Activated naive CD8-positive, alpha-beta T cell treated with anti-CD3 and anti-CD28 coated beads, Interleukin-2, amount 10 ng/mL, durations not matched to agents 7 days and 5 days (primary cell): ENCODE results near the gene MYOCOS. TPM values are rescaled to one million over a fixed set of nuclear protein-coding genes. Genes with fewer than 3 reads are reported as not detected.

Experiments
- ATAC-seq: fragments of 150-1000 bp; cut with Tn5 transposase; one replicate; pipeline ENCODE4 v1.10.0; 2021; ENCODE audit warnings: low read depth, moderate library complexity
- POLR2A ChIA-PET: fragments of 350-600 bp; sonication (Branson Sonifier 250); formaldehyde crosslinking; loops from one replicate; lab custom pipeline; 2021; ENCODE audit warnings: antibody characterized with exemption; lab: Charles Lee
- DNase-seq: peaks from one replicate; pipeline ENCODE4 v3.0.0; 2021
- H3K27ac Mint-ChIP-seq: one replicate; pipeline ENCODE4 v1.8.0; 2022; ENCODE audit warnings: mild to moderate bottlenecking, mixed read lengths
- H3K27me3 Mint-ChIP-seq: one replicate; pipeline ENCODE4 v1.8.0; 2022; ENCODE audit warnings: mild to moderate bottlenecking, moderate library complexity, mixed read lengths
- H3K36me3 Mint-ChIP-seq: one replicate; pipeline ENCODE4 v1.8.0; 2021; ENCODE audit warnings: mild to moderate bottlenecking, mixed read lengths
- H3K4me1 Mint-ChIP-seq: one replicate; pipeline ENCODE4 v1.8.0; 2021; ENCODE audit warnings: mixed read lengths
- H3K4me3 Mint-ChIP-seq: one replicate; pipeline ENCODE4 v1.8.0; 2022; ENCODE audit warnings: mild to moderate bottlenecking, moderate library complexity, mixed read lengths
- H3K9me3 Mint-ChIP-seq: one replicate; pipeline ENCODE4 v1.8.0; 2021; ENCODE audit warnings: mixed read lengths
- total RNA-seq, 2 experiments: library from RNA; stranded (reverse); gene quantifications; one replicate each; pipeline ENCODE4 v1.2.3, GENCODE V29; 2021

Gene MYOCOS
- total RNA-seq, 2 experiments from 2014 or later = 0.14 to 0.28 TPM

GRCh38 chr1:171637928-171638576 is 16.0 kb downstream of the MYOCOS start:
- ATAC-seq (no peak), DNase-seq (no peak)
- H3K4me3 Mint-ChIP-seq = no peak overlapping the region
- POLR2A ChIA-PET = no interaction called here
- no peak overlapping the region for H3K27ac Mint-ChIP-seq
- H3K36me3 Mint-ChIP-seq = no peaks in the 10 kb centered on the region
- no peaks in the 10 kb centered on the region for H3K27me3 Mint-ChIP-seq
- H3K9me3 Mint-ChIP-seq = no peaks in the 10 kb centered on the region
- peaks cover 6% of the 10 kb centered on the region for H3K4me1 Mint-ChIP-seq

DNA sequence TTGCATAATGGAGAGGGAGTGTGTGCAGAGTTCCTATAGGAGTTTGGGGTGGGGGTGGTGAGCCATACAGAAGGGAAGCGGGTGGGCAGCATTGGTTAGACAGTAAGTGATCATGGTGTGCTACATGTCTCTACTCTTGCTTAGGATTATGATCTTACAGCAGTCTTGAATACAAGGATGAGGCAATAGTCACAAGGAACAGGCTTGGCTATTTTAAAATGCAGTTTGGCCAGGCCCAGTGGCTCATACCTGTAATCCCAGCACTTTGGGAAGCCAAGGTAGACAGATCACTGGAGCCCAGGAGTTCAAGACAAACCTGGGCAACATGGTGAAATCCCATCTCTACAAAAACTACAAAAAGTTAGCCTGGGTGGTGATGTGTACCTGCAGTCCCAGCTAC is 18.2 kb downstream of the MYOCOS start:
- H3K9me3 Mint-ChIP-seq = no peaks in the 10 kb centered on the region
- POLR2A ChIA-PET = no interaction called here
- ATAC-seq = no peak

DNA sequence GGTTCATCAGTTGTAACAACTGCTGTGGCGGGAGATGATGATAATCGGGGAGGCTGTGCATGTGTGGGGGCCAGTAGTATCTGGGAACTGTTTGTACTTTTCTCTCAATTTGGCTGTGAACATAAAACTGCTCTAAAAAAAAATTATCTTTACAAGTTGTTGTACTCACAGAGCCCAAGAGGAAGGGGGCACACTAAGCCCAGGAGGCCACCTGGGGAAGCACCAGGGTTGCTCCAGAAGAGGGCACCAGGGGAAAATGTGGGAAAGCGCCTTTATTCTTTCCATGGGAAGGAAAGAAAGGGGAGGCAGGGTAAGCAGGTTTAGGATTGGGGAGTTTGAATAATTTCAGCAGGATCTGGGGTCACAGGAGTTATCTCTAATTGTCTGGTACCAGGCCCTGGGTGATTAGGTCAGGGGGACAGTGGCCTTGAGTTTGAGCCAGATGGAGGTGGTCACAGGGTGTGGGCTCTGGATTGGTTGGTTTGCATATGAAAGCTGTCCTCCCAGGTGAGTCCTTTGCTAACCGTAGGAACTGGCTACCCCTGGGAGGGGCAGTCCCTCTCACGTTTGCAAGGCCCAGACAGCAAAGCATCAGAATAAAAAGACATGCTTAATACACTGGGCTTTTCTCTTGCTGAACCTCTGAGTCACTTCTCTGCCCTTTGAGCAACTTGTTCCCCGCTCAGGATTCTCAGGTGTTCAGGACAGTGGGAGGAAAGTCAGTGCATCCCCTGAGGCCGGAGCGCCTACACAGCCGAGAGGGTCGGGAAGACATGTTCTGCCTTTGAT is 19.2 kb downstream of the MYOCOS start:
- no peak for ATAC-seq
- POLR2A ChIA-PET = no interaction called here
- H3K27me3 Mint-ChIP-seq = peaks cover 4% of the 10 kb centered on the region
- no peak overlapping the region for H3K4me3 Mint-ChIP-seq
- H3K4me1 Mint-ChIP-seq = peaks cover 10% of the 10 kb centered on the region
- H3K36me3 Mint-ChIP-seq = no peaks in the 10 kb centered on the region
- no peaks in the 10 kb centered on the region for H3K9me3 Mint-ChIP-seq
- H3K27ac Mint-ChIP-seq = no peak overlapping the region
- no peak for DNase-seq

More for the DNA sequence above, 18.2 kb downstream of the MYOCOS start:
- H3K27me3 Mint-ChIP-seq = peaks cover 4% of the 10 kb centered on the region
- no peaks in the 10 kb centered on the region for H3K36me3 Mint-ChIP-seq
- no peak overlapping the region for H3K4me3 Mint-ChIP-seq
- H3K27ac Mint-ChIP-seq = no peak overlapping the region
- no peak for DNase-seq
- H3K4me1 Mint-ChIP-seq = peaks cover 11% of the 10 kb centered on the region

DNA sequence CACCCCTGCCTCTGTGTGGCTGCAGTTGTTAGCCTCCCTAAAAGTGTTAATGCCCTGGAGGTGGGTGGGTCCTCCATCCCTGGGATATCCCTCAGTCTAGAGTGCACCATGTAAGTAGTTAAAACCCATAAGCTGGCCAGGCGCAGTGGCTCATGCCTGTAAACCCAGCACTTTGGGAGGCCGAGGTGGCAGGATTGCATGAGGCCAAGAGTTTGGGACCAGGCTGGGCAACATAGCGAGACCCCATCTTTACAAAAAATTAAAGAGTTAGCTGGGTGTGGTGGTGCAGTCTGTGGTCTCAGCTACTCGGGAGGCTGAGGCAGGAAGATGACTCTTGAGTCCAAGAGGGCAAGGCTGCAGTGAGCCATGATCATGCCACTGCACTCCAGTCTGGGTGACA is 20.2 kb downstream of the MYOCOS start:
- Mint-ChIP-seq H3K27me3 (peaks cover 4% of the 10 kb centered on the region), H3K4me3 (no peak overlapping the region), H3K9me3 (no peaks in the 10 kb centered on the region), H3K36me3 (no peaks in the 10 kb centered on the region), H3K27ac (no peak overlapping the region), H3K4me1 (peaks cover 10% of the 10 kb centered on the region)
- POLR2A ChIA-PET = no interaction called here
- no peak for ATAC-seq
- DNase-seq = no peak

GRCh38 chr1:171643156-171643555 is 21.1 kb downstream of the MYOCOS start:
- ATAC-seq = no peak
- Mint-ChIP-seq H3K4me1 (peaks cover 10% of the 10 kb centered on the region), H3K4me3 (no peak overlapping the region), H3K27ac (no peak overlapping the region), H3K36me3 (no peaks in the 10 kb centered on the region), H3K9me3 (no peaks in the 10 kb centered on the region), H3K27me3 (peaks cover 4% of the 10 kb centered on the region)
- POLR2A ChIA-PET = no interaction called here
- DNase-seq = no peak

GRCh38 chr1:171644805-171645483 is 22.9 kb downstream of the MYOCOS start:
- H3K4me1 Mint-ChIP-seq = peaks cover 10% of the 10 kb centered on the region
- POLR2A ChIA-PET = interaction anchor here (1.9 kb wide), 1 partner anchor 97 kb away, joined by 8 read pairs; the partner anchor contains the start of gene VAMP4
- H3K36me3 Mint-ChIP-seq = no peaks in the 10 kb centered on the region
- H3K4me3 Mint-ChIP-seq = no peak overlapping the region
- ATAC-seq = peak; percentile 89
- H3K27me3 Mint-ChIP-seq = peaks cover 9% of the 10 kb centered on the region
- no peaks in the 10 kb centered on the region for H3K9me3 Mint-ChIP-seq
- no peak overlapping the region for H3K27ac Mint-ChIP-seq
- peak; percentile 61 for DNase-seq

DNA sequence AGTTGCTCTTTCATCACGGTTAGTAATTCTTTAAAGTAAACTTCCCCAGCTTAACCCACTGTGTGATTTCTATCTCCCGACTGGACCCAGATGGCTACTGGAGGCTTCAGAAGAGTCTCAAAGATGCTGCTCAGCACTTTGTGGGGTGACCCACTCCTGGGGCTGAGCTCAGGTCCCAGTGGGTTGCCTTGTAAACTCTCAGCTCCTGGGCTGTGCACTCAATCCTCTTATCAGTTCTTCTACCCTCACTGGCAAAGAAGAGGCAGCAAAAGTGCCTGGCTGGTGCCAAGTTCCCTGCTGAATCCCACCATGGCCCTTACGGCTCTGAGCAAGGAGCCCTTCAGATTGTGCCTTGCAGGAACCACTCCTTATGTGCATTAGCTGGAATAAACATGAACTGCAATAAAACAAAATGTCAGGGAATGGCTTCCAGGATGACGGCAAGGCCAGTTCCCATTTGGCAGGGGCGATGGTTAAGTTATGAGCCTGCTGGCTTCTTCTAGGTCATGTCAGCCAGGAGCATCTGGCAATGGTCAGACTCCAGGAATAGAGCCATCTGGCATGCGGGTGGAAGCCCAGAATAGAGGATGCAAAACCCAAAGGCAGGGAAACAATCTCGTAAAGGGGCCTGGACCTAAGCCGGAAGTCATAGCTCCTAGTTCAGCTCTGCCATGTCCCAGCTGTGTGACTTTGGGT is 23.7 kb downstream of the MYOCOS start:
- H3K36me3 Mint-ChIP-seq = no peaks in the 10 kb centered on the region
- POLR2A ChIA-PET = interaction anchor here (0.6 to 1.9 kb wide), 2 partner anchors 96 to 104 kb away, joined by 3 to 8 read pairs; partner anchors contain the start of gene VAMP4
- H3K4me1 Mint-ChIP-seq = peaks cover 10% of the 10 kb centered on the region
- DNase-seq (no peak), ATAC-seq (no peak)
- H3K4me3 Mint-ChIP-seq = no peak overlapping the region
- peaks cover 10% of the 10 kb centered on the region for H3K27me3 Mint-ChIP-seq
- no peaks in the 10 kb centered on the region for H3K9me3 Mint-ChIP-seq
- H3K27ac Mint-ChIP-seq = no peak overlapping the region

DNA sequence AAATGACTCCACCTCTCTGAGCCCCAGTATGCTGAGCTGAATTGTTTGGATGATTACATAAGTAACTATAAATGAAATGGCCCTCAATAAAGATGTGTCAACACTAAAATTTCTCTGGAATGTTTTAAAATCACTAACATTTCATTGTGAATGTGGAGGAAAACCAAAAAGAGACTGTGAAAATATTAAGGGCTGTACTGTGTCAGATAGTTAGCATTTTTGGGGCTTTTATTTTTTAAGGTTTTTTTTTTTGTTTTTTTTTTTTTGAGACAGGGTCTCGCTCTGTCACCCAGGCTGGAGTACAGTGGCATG is 24.2 kb downstream of the MYOCOS start:
- no peak for DNase-seq
- Mint-ChIP-seq H3K27me3 (peaks cover 12% of the 10 kb centered on the region), H3K4me1 (peaks cover 10% of the 10 kb centered on the region), H3K27ac (no peak overlapping the region), H3K36me3 (no peaks in the 10 kb centered on the region), H3K9me3 (no peaks in the 10 kb centered on the region), H3K4me3 (no peak overlapping the region)
- no peak for ATAC-seq
- POLR2A ChIA-PET = interaction anchor here (0.6 kb wide), 1 partner anchor 103 kb away, joined by 3 read pairs; no protein-coding TSS in a partner anchor

DNA sequence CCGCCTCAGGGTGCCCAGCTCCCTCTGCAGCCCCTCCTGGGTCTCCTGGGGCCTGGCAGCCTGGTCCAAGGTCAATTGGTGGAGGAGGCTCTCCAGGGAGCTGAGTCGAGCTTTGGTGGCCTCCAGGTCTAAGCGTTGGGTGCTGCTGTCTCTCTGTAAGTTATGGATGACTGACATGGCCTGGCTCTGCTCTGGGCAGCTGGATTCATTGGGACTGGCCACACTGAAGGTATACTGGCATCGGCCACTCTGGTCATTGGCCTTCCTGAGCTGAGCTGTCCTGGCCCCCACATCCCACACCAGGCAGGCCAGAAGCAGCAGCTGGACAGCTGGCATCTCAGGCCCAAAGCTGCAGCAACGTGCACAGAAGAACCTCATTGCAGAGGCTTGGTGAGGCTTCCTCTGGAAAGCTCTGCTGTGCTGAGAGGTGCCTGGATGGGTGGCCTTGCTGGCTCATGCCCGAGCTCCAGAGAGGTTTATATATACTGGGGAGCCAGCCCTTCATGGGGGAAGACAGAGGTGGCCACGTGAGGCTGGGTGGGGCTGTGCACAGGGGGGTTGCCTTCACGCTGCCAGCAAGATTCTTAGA is 30.3 kb downstream of the MYOCOS start, which contains the start of gene MYOC:
Gene MYOC, minus strand, starts transcription at position 455 of the 589 bp plus-strand sequence. Its CDS starts 77 bp downstream, at position 378.
- ATAC-seq (no peak), DNase-seq (no peak)
- Mint-ChIP-seq H3K27ac (no peak within 1 kb of the TSS), H3K36me3 (no peaks in the 10 kb centered on the region), H3K9me3 (no peaks in the 10 kb centered on the region), H3K4me1 (peaks cover 7% of the 10 kb centered on the region), H3K27me3 (peaks cover 24% of the 10 kb centered on the region), H3K4me3 (no peak within 1 kb of the TSS)
- POLR2A ChIA-PET = no interaction called here

DNA sequence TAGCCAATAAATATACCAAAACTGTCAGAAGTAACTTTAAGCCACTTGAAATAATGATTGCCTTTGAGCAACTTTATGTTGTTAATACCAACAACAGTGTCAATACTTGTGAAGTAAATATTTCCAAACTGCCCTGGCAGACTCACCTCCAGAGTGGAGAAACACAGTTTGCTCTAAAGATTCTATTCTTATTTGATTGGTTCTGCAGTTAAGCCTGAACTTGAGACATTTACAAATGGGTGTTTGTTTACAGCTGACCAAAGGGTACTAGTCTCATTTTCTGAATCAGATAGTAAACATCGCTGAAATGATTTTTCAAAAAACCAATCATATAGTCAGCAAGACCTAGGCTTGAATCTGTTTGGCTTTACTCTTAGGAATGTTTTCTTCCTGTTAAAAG is 31.8 kb downstream of the MYOCOS start:
- DNase-seq = no peak
- H3K4me3 Mint-ChIP-seq = no peak overlapping the region
- H3K36me3 Mint-ChIP-seq = no peaks in the 10 kb centered on the region
- no peak for ATAC-seq
- H3K27me3 Mint-ChIP-seq = peaks cover 24% of the 10 kb centered on the region
- POLR2A ChIA-PET = no interaction called here
- no peak overlapping the region for H3K27ac Mint-ChIP-seq
- H3K9me3 Mint-ChIP-seq = no peaks in the 10 kb centered on the region
- peaks cover 7% of the 10 kb centered on the region for H3K4me1 Mint-ChIP-seq

- peaks cover 20% of the 10 kb centered on the region for H3K27me3 Mint-ChIP-seq
- no peaks in the 10 kb centered on the region for H3K9me3 Mint-ChIP-seq
- ATAC-seq = no peak
- H3K27ac Mint-ChIP-seq = no peak overlapping the region
- DNase-seq = no peak
- H3K4me1 Mint-ChIP-seq = peaks cover 7% of the 10 kb centered on the region
- no peak overlapping the region for H3K4me3 Mint-ChIP-seq
- no peaks in the 10 kb centered on the region for H3K36me3 Mint-ChIP-seq
- POLR2A ChIA-PET = no interaction called here
Measured at GRCh38 chr1:171654201-171654941, 32.3 kb downstream of the MYOCOS start.

GRCh38 chr1:171654942-171655745 is 33.1 kb downstream of the MYOCOS start:
- ATAC-seq (peak; percentile 89), DNase-seq (peak; percentile 82)
- Mint-ChIP-seq H3K27ac (no peak overlapping the region), H3K36me3 (no peaks in the 10 kb centered on the region), H3K4me1 (peaks cover 7% of the 10 kb centered on the region), H3K4me3 (peak overlapping the region; percentile 65), H3K9me3 (no peaks in the 10 kb centered on the region), H3K27me3 (peaks cover 19% of the 10 kb centered on the region)
- POLR2A ChIA-PET = no interaction called here
